Suprapubic skin (tissue), 4 donors: Measurements from ENCODE around the gene NLRP1. TPM values are rescaled to one million over a fixed set of nuclear protein-coding genes. Genes with fewer than 3 reads are reported as not detected.

Source experiments
- DNase-seq, 2 donors: peaks; one replicate each; pipeline ENCODE4 v3.0.0-alpha.2; 2019; ENCODE audit warnings: low spot score in 2 of 2
- H3K27ac ChIP-seq: fragments of 200-600 bp; sonication (generic); one replicate; pipeline ENCODE4 v1.5.1; 2019
- H3K27me3 ChIP-seq: fragments of 200-600 bp; sonication (generic); one replicate; pipeline ENCODE4 v1.5.1; 2019
- H3K36me3 ChIP-seq: fragments of 200-600 bp; sonication (generic); one replicate; pipeline ENCODE4 v1.5.1; 2019
- H3K4me1 ChIP-seq: fragments of 200-600 bp; sonication (generic); one replicate; pipeline ENCODE4 v1.5.1; 2019
- H3K4me3 ChIP-seq: fragments of 200-600 bp; sonication (generic); one replicate; pipeline ENCODE4 v1.5.1; 2019; ENCODE audit warnings: mild to moderate bottlenecking
- H3K9me3 ChIP-seq: fragments of 200-600 bp; sonication (generic); one replicate; pipeline ENCODE4 v1.5.1; 2019
- EP300 ChIP-seq: sonication (generic); formaldehyde crosslinking; IDR thresholded peaks from one replicate; pipeline ENCODE4 v1.6.1; 2017; ENCODE audit warnings: antibody characterized with exemption
- POLR2A ChIP-seq, 2 donors: fragments of 450-650 bp; IDR thresholded peaks; one replicate each; pipeline ENCODE4 v1.6.1; 2017; ENCODE audit warnings: antibody characterized with exemption in 2 of 2, mild to moderate bottlenecking in 2 of 2, moderate library complexity in 2 of 2
- POLR2AphosphoS5 ChIP-seq, 3 donors: sonication (generic); formaldehyde crosslinking; IDR thresholded peaks; one replicate each; pipeline ENCODE4 v1.6.1; 2017; ENCODE audit warnings: antibody characterized with exemption in 3 of 3
- WGBS: methylation state at CpG from one replicate; pipeline ENCODE4 v1.1.5; 2018; 5-methylcytosine and 5-hydroxymethylcytosine counted together
- total RNA-seq, 4 donors: library from RNA; depleted of rRNA; stranded (reverse); fragments of >200 nt; gene quantifications; one replicate each; pipeline ENCODE4 v1.1.0, GENCODE V29; 2016
- TF ChIP-seq, protein P1 (sequence below), 2 donors: fragments of 200-600 bp in 1 of 2; fragments of 450-650 bp in 1 of 2; sonication (generic) in 1 of 2; IDR thresholded peaks; one replicate each; pipeline ENCODE4 v1.5.1; 2016 to 2019; ENCODE audit warnings: antibody characterized with exemption in 2 of 2, mild to moderate bottlenecking in 1 of 2, moderate library complexity in 1 of 2

Gene NLRP1
- total RNA-seq, 4 donors from 2014 or later = 66.9 to 279 (median 95.8) TPM

DNA sequence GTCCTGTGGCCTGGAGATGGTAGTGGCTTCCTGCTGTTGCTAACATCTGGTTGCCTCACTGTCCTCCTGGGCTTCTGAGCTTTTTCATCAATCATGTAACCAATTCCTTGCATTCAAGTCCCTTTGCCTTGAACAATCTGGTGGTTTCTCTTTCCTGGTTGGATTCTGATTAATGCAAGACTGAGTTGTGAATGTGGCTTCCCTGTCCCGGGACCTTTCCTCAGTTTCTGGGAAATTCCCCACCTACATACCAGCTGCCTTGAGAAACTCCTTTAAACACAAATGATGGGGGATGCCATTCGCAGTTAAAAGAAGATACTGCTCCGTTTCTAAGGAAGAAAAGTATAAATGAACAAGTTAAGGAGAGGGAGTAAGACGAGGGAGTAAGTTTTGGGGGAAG is 39.9 kb upstream of the NLRP1 start:
- no peaks in the 10 kb centered on the region for H3K4me1 ChIP-seq
- no peak overlapping the region for H3K27ac ChIP-seq
- TF ChIP-seq POLR2AphosphoS5 (IDR thresholded peaks at IDR 0.05) (no peak), EP300 (no peak), POLR2A (IDR thresholded peaks at IDR 0.05) (no peak)
- TF ChIP-seq, protein P1, sequence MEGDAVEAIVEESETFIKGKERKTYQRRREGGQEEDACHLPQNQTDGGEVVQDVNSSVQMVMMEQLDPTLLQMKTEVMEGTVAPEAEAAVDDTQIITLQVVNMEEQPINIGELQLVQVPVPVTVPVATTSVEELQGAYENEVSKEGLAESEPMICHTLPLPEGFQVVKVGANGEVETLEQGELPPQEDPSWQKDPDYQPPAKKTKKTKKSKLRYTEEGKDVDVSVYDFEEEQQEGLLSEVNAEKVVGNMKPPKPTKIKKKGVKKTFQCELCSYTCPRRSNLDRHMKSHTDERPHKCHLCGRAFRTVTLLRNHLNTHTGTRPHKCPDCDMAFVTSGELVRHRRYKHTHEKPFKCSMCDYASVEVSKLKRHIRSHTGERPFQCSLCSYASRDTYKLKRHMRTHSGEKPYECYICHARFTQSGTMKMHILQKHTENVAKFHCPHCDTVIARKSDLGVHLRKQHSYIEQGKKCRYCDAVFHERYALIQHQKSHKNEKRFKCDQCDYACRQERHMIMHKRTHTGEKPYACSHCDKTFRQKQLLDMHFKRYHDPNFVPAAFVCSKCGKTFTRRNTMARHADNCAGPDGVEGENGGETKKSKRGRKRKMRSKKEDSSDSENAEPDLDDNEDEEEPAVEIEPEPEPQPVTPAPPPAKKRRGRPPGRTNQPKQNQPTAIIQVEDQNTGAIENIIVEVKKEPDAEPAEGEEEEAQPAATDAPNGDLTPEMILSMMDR (IDR thresholded peaks at IDR 0.05) = no peak
- H3K4me3 ChIP-seq = no peak overlapping the region
- no peaks in the 10 kb centered on the region for H3K36me3 ChIP-seq
- WGBS = 56% methylated on average over 4 of the region's 4 CpGs
- H3K9me3 ChIP-seq = no peaks in the 10 kb centered on the region
- H3K27me3 ChIP-seq = peaks cover 40% of the 10 kb centered on the region
- DNase-seq = no peak

DNA sequence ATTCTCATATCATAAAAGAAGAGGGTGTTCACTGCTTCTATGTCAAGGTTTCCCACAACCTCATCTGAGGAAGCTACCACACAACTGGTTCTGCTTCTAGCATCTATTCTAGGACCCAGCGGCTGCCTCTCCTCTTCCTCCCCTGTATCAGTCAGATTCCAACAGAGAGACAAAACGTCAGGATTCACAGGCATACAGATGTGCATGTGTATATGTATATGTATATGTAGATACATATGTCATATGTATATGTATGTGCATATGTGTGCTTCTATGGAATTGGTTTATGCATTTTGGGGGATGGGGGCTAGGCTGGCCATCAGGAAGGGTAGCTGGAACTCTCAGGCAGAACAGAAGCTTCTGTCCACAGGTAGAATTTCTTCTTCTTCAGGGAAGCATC is 37.4 kb upstream of the NLRP1 start:
- Histone ChIP-seq H3K27me3 (peaks cover 31% of the 10 kb centered on the region), H3K4me3 (no peak overlapping the region), H3K36me3 (no peaks in the 10 kb centered on the region), H3K4me1 (no peaks in the 10 kb centered on the region), H3K9me3 (no peaks in the 10 kb centered on the region), H3K27ac (no peak overlapping the region)
- 67% methylated on average over 2 of the region's 2 CpGs for WGBS
- TF ChIP-seq, protein P1 (IDR thresholded peaks at IDR 0.05) = no peak
- TF ChIP-seq EP300 (no peak), POLR2AphosphoS5 (IDR thresholded peaks at IDR 0.05) (no peak), POLR2A (IDR thresholded peaks at IDR 0.05) (no peak)
- no peak for DNase-seq

DNA sequence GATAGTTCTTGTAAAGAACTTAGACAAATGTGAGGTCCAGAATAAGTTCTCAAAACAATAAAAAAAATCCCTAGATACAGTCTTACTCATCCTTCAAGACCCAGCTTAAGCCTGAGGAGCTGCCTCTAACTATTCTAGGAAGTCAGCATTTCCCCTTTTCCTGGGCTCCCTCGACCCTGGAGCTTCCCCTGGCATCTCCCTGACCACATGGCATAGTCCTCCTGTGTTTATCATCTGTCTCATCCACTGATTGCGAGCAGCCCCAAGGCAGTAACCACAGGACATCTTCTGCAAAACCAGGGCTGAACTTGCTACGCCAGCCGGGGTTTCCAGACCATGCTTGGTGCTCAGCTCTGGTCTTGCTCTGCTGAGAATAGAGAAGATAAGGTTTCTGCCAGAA is 36.7 kb upstream of the NLRP1 start:
- no peak for DNase-seq
- TF ChIP-seq EP300 = no peak
- TF ChIP-seq, protein P1 (IDR thresholded peaks at IDR 0.05) = no peak
- no peaks in the 10 kb centered on the region for H3K4me1 ChIP-seq
- peaks cover 34% of the 10 kb centered on the region for H3K27me3 ChIP-seq
- 66% methylated on average over 4 of the region's 4 CpGs for WGBS
- no peak overlapping the region for H3K27ac ChIP-seq
- H3K4me3 ChIP-seq = no peak overlapping the region
- no peaks in the 10 kb centered on the region for H3K36me3 ChIP-seq
- no peaks in the 10 kb centered on the region for H3K9me3 ChIP-seq

DNA sequence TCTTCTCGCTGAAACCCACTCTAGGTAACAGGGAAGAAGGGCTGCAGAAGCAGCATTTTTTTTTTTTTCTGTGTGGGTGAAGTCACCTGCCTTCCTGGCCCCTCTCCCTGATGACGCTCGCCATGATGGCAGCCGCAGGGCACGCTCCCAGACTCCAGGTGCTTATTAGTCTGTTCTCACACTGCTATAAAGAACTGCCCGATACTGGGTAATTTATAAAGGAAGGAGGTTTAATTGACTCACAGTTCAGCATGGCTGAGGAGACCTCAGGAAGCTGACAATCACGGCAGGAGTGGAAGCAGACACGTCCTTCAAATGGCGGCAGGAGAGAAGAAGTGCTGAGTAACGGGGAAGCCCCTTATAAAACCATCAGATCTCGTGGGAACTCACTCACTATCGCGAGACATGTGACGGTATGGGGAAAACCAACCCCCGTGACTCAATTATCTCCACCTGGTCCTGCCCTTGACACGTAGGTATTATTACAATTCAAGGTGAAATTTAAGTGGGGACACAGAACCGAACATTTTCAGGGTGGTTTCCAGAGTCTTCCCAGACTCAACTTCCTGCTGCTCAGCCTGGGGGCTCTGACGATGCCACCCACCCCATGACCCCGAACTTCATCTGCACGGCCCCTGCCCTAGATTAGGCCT is 34.9 kb upstream of the NLRP1 start:
- Histone ChIP-seq H3K4me3 (no peak overlapping the region), H3K4me1 (no peaks in the 10 kb centered on the region), H3K36me3 (no peaks in the 10 kb centered on the region), H3K27ac (no peak overlapping the region), H3K9me3 (no peaks in the 10 kb centered on the region), H3K27me3 (peaks cover 34% of the 10 kb centered on the region)
- no peak for DNase-seq
- TF ChIP-seq POLR2AphosphoS5 (IDR thresholded peaks at IDR 0.05) = no peak
- TF ChIP-seq POLR2A (IDR thresholded peaks at IDR 0.05) = no peak
- TF ChIP-seq, protein P1 (IDR thresholded peaks at IDR 0.05) = no peak
- no peak for TF ChIP-seq EP300
- 73% methylated on average over 20 of the region's 20 CpGs for WGBS

DNA sequence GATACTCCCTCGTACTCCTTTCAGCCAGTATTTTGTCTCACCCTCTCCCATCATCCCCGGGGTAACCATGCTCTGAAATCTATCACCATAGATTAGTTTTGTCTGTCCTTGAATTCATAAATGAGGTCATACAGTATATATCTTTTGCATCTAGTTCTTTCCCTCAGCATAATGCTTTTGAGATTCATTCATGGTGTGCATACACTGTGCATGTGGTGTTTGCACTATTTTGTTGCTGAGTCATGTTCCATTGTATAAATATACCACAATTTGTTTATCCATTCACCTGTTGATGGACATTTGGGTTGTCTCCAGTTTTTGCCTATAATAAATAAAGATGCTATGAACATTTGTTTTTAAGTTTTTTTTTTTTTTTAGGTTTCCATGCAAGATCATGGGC is 34.2 kb upstream of the NLRP1 start:
- Histone ChIP-seq H3K27ac (no peak overlapping the region), H3K4me1 (no peaks in the 10 kb centered on the region), H3K9me3 (no peaks in the 10 kb centered on the region), H3K27me3 (peaks cover 29% of the 10 kb centered on the region), H3K36me3 (no peaks in the 10 kb centered on the region), H3K4me3 (no peak overlapping the region)
- TF ChIP-seq, protein P1 (IDR thresholded peaks at IDR 0.05) = no peak
- TF ChIP-seq POLR2A (IDR thresholded peaks at IDR 0.05) (no peak), EP300 (no peak), POLR2AphosphoS5 (IDR thresholded peaks at IDR 0.05) (no peak)
- DNase-seq = no peak
- 76% methylated on average over 2 of the region's 2 CpGs for WGBS
